Measurements from ENCODE around the gene JMJD8.
A peak's percentile ranks its signal among the peaks of the same experiment; 100 is the strongest.

Gene JMJD8

GRCh38 chr16:684071-684794, at the start of gene JMJD8:
JMJD8 (minus strand) TSS chr16:684334; CDS start chr16:684319, 15 bp downstream.
- peak; percentile 99 for DNase-seq
- peak; percentile 82 for ATAC-seq

- DNase-seq = peak; percentile 69
- no peak for ATAC-seq
These were observed 49.5 kb upstream of the JMJD8 start for GRCh38 chr16:733382-734207.

GRCh38 chr16:732936-733335, 48.8 kb upstream of the JMJD8 start:
- ATAC-seq (no peak), DNase-seq (no peak)

- ATAC-seq = no peak
- no peak for DNase-seq
These were observed 48.2 kb upstream of the JMJD8 start for GRCh38 chr16:732332-732731.

GRCh38 chr16:730666-731509, 46.8 kb upstream of the JMJD8 start:
- no peak for DNase-seq
- ATAC-seq = no peak

- DNase-seq = no peak
These were observed 45.9 kb upstream of the JMJD8 start for GRCh38 chr16:729768-730665.

GRCh38 chr16:728890-729744, 45.0 kb upstream of the JMJD8 start:
- DNase-seq (no peak), ATAC-seq (no peak)

More at GRCh38 chr16:729768-730665, 45.9 kb upstream of the JMJD8 start:
- ATAC-seq = no peak

- peak; percentile 44 for ATAC-seq
- DNase-seq = peak; percentile 78
These were observed 44.2 kb upstream of the JMJD8 start for GRCh38 chr16:728131-728889.

- ATAC-seq (no peak), DNase-seq (peak; percentile 44)
These were observed 43.3 kb upstream of the JMJD8 start for GRCh38 chr16:727291-727977.

GRCh38 chr16:726438-727290, 42.5 kb upstream of the JMJD8 start, which contains the start of the genes CCDC78 and HAGHL:
CCDC78 (minus strand) TSS chr16:726443; CDS start chr16:726367, 76 bp downstream.
HAGHL (plus strand) TSS chr16:727106; CDS start chr16:727510, 404 bp downstream.
- peak; percentile 10 for ATAC-seq
- DNase-seq = peak; percentile 79

GRCh38 chr16:726188-726437, 42.0 kb upstream of the JMJD8 start:
- ATAC-seq (no peak), DNase-seq (no peak)

- DNase-seq (no peak), ATAC-seq (no peak)
These were observed 41.5 kb upstream of the JMJD8 start for GRCh38 chr16:725463-726187.

- ATAC-seq (no peak), DNase-seq (no peak)
These were observed 40.9 kb upstream of the JMJD8 start for GRCh38 chr16:725041-725376.

- DNase-seq = no peak
- no peak for ATAC-seq
These were observed 40.3 kb upstream of the JMJD8 start for GRCh38 chr16:724188-725040.

- no peak for DNase-seq
- ATAC-seq = no peak
These were observed 39.6 kb upstream of the JMJD8 start for GRCh38 chr16:723695-724094.

- DNase-seq = no peak
- no peak for ATAC-seq
These were observed 38.9 kb upstream of the JMJD8 start for GRCh38 chr16:722835-723633.
